HEK293 (cell line): ENCODE data around the gene OPCML.

ENCODE experiments used
- CTCF ChIA-PET: fragments of 350-600 bp; formaldehyde crosslinking; extraction: SDS; loops from one replicate; lab custom pipeline; 2021; ENCODE audit warnings: antibody characterized with exemption; lab: Yijun Ruan, JAX
- POLR2A ChIA-PET: fragments of 300-600 bp; formaldehyde crosslinking; extraction: SDS; loops from one replicate; lab custom pipeline; 2020; ENCODE audit warnings: antibody characterized with exemption, inconsistent platforms; lab: Yijun Ruan, JAX
- H3K27ac ChIP-seq: fragments of 200-500 bp; sonication (Bioruptor generic); 2 replicates; pipeline ENCODE4 v1.5.1; 2014; ENCODE audit warnings: low read depth, low read length, control low read depth, inconsistent platforms; ENCODE audit errors: extremely low read depth
- H3K36me3 ChIP-seq, 2 experiments: fragments of 200-500 bp in 1 of 2; sonication (Bioruptor generic) in 1 of 2; 1 replicate in 1 of 2; 2 replicates in 1 of 2; pipeline ENCODE4 v1.5.1; 2014 to 2017; ENCODE audit warnings: inconsistent platforms in 2 of 2, low read length in 2 of 2; ENCODE audit not compliant: control insufficient read depth in 2 of 2, insufficient read depth in 1 of 2
- H3K4me1 ChIP-seq: fragments of 200-500 bp; sonication (Bioruptor generic); 2 replicates; pipeline ENCODE4 v1.5.1; 2014; ENCODE audit warnings: mild to moderate bottlenecking, low read length, inconsistent platforms; ENCODE audit not compliant: control insufficient read depth, insufficient read depth
- H3K4me3 ChIP-seq: 2 replicates; pipeline ENCODE4 v1.5.1; 2011; ENCODE audit warnings: low read depth, mild to moderate bottlenecking, control low read depth, low read length, moderate library complexity
- H3K9me3 ChIP-seq: fragments of 200-500 bp; sonication (Bioruptor generic); 2 replicates; pipeline ENCODE4 v1.5.1; 2014; ENCODE audit warnings: low read depth, low read length, inconsistent platforms; ENCODE audit not compliant: control insufficient read depth, insufficient read depth
- BCL6B ChIP-seq: fragments of 450-650 bp; formaldehyde crosslinking; IDR thresholded peaks from 2 replicates; pipeline ENCODE4 v1.5.1; 2017; ENCODE audit warnings: missing biosample characterization, missing genetic modification characterization
- HOXA7 ChIP-seq: sonication (generic); formaldehyde crosslinking; IDR thresholded peaks from 2 replicates; pipeline ENCODE4 v1.8.1; 2022; ENCODE audit warnings: missing genetic modification reagents, borderline replicate concordance
- MZF1 ChIP-seq: fragments of 450-650 bp; formaldehyde crosslinking; IDR thresholded peaks from 2 replicates; pipeline ENCODE4 v1.5.1; 2017; ENCODE audit warnings: missing biosample characterization, missing genetic modification characterization, borderline replicate concordance
- PRDM4 ChIP-seq: fragments of 450-650 bp; formaldehyde crosslinking; IDR thresholded peaks from 2 replicates; pipeline ENCODE4 v1.5.1; 2017; ENCODE audit warnings: missing biosample characterization, missing genetic modification characterization
- ZFP69B ChIP-seq: fragments of 450-650 bp; formaldehyde crosslinking; IDR thresholded peaks from 2 replicates; pipeline ENCODE4 v1.5.1; 2016; ENCODE audit warnings: missing biosample characterization, missing genetic modification characterization
- ZIC2 ChIP-seq: fragments of 450-650 bp; formaldehyde crosslinking; IDR thresholded peaks from 2 replicates; pipeline ENCODE4 v1.5.1; 2016; ENCODE audit warnings: missing biosample characterization, missing genetic modification characterization
- ZNF114 ChIP-seq: fragments of 450-650 bp; formaldehyde crosslinking; IDR thresholded peaks from 2 replicates; pipeline ENCODE4 v1.5.0; 2017; ENCODE audit warnings: missing biosample characterization, missing genetic modification characterization
- ZNF132 ChIP-seq: fragments of 450-650 bp; formaldehyde crosslinking; IDR thresholded peaks from 2 replicates; pipeline ENCODE4 v1.5.1; 2017; ENCODE audit warnings: missing biosample characterization, missing genetic modification characterization, borderline replicate concordance
- ZNF146 ChIP-seq: fragments of 450-650 bp; formaldehyde crosslinking; IDR thresholded peaks from 2 replicates; pipeline ENCODE4 v1.5.1; 2016; ENCODE audit warnings: missing biosample characterization, missing genetic modification characterization
- ZNF157 ChIP-seq: fragments of 450-650 bp; formaldehyde crosslinking; IDR thresholded peaks from 2 replicates; pipeline ENCODE4 v1.5.1; 2016; ENCODE audit warnings: missing biosample characterization, missing genetic modification characterization
- ZNF426 ChIP-seq: fragments of 450-650 bp; formaldehyde crosslinking; IDR thresholded peaks from 2 replicates; pipeline ENCODE4 v1.5.1; 2017; ENCODE audit warnings: missing biosample characterization, missing genetic modification characterization, mild to moderate bottlenecking, inconsistent platforms, moderate library complexity
- ZNF529 ChIP-seq: fragments of 450-650 bp; formaldehyde crosslinking; IDR thresholded peaks from 2 replicates; pipeline ENCODE4 v1.5.1; 2017; ENCODE audit warnings: missing genetic modification characterization, missing biosample characterization; ENCODE audit not compliant: insufficient replicate concordance
- ZNF629 ChIP-seq: fragments of 450-650 bp; formaldehyde crosslinking; IDR thresholded peaks from 2 replicates; pipeline ENCODE4 v1.5.1; 2017; ENCODE audit warnings: missing biosample characterization, missing genetic modification characterization
- ZNF660 ChIP-seq: fragments of 450-650 bp; IDR thresholded peaks from 2 replicates; pipeline ENCODE4 v1.5.1; 2018; ENCODE audit warnings: missing biosample characterization, mild to moderate bottlenecking, missing genetic modification characterization
- ZNF664 ChIP-seq: fragments of 450-650 bp; formaldehyde crosslinking; IDR thresholded peaks from 2 replicates; pipeline ENCODE4 v1.5.1; 2016; ENCODE audit warnings: missing biosample characterization, missing genetic modification characterization
- ZNF777 ChIP-seq: fragments of 450-650 bp; formaldehyde crosslinking; IDR thresholded peaks from 2 replicates; pipeline ENCODE4 v1.5.1; 2017; ENCODE audit warnings: missing biosample characterization, missing genetic modification characterization, borderline replicate concordance
- ZNF791 ChIP-seq: fragments of 450-650 bp; formaldehyde crosslinking; IDR thresholded peaks from 2 replicates; pipeline ENCODE4 v1.5.1; 2016; ENCODE audit warnings: missing biosample characterization, missing genetic modification characterization

Gene OPCML

GRCh38 chr11:132960273-132961078 is 571.8 kb downstream of the OPCML start:
- H3K27ac ChIP-seq = no peak overlapping the region
- POLR2A ChIA-PET = no interaction called here
- CTCF ChIA-PET = no interaction called here

DNA sequence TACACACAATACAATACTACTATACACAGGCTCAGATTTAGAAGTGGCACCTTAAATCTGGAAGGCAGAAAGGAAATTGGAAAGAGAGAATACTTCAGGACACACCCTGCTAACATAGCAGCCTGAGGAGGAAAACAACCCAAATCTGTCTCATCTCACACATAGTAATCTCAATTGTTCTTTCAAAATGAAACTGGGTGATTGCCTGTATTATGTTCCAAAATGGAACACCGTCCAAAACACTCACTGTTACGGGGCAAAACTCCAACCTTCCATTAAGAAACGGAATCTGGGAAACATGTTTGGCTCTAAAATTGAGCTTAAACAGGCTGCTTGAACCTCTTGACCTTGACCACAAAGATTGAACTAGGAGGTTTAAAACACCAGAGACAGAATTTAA is 572.6 kb downstream of the OPCML start:
- Histone ChIP-seq H3K27ac (no peak overlapping the region), H3K9me3 (no peaks in the 10 kb centered on the region), H3K36me3 (no peaks in the 10 kb centered on the region), H3K4me3 (no peak overlapping the region), H3K4me1 (no peaks in the 10 kb centered on the region)
- ChIA-PET POLR2A (no interaction called here), CTCF (interaction anchor here (0.9 kb wide), 1 partner anchor 19 kb away, joined by 3 read pairs; no protein-coding TSS in a partner anchor)
- TF ChIP-seq ZNF157 = no peak
- no peak for TF ChIP-seq ZNF132 (tag by site-specific recombination)

More at GRCh38 chr11:132960273-132961078, 571.8 kb downstream of the OPCML start:
- Histone ChIP-seq H3K36me3 (no peaks in the 10 kb centered on the region), H3K4me1 (no peaks in the 10 kb centered on the region), H3K4me3 (no peak overlapping the region), H3K9me3 (no peaks in the 10 kb centered on the region)
- TF ChIP-seq ZNF660 (no peak), HOXA7 (CRISPR knock-in tag) (no peak), ZNF664 (tag by site-specific recombination) (no peak), BCL6B (tag by site-specific recombination) (no peak)

DNA sequence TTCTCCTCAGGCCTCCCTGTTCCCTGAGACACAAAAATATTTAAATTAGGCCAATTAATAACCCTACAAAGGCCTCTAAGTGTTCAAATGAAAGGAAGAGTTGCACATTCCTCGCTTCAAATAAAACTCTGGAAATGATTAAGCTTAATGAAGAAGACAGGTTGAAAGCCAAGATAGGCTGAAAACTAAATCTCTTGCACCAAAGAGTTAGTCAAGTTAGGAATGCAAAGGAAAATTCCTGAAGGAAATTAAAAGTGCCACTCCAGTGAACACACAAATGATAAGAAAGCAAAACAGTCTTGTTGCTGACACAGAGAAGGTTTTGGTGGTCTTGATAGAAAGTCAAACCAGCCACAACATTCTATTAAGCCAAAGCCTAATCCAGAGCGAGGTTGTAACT is 574.4 kb downstream of the OPCML start:
- POLR2A ChIA-PET = no interaction called here
- H3K36me3 ChIP-seq = no peaks in the 10 kb centered on the region
- no peak overlapping the region for H3K4me3 ChIP-seq
- no peaks in the 10 kb centered on the region for H3K4me1 ChIP-seq
- no peaks in the 10 kb centered on the region for H3K9me3 ChIP-seq
- CTCF ChIA-PET = interaction anchor here (0.7 to 1.0 kb wide), 2 partner anchors 24 to 35 kb away, joined by 3 read pairs; no protein-coding TSS in a partner anchor
- no peak for TF ChIP-seq MZF1
- no peak for TF ChIP-seq PRDM4 (tag by site-specific recombination)
- TF ChIP-seq ZNF114 (tag by site-specific recombination) = no peak
- no peak for TF ChIP-seq ZNF791 (tag by site-specific recombination)
- TF ChIP-seq ZNF529 (tag by site-specific recombination) = no peak
- TF ChIP-seq ZNF426 = no peak
- TF ChIP-seq ZIC2 = no peak
- no peak for TF ChIP-seq ZNF146 (tag by site-specific recombination)
- TF ChIP-seq ZFP69B = no peak
- no peak for TF ChIP-seq ZNF777 (tag by site-specific recombination)
- TF ChIP-seq ZNF629 = no peak
- TF ChIP-seq, all 188 proteins: peak for 0
- no peak overlapping the region for H3K27ac ChIP-seq
